HPDE6-E6E7 (cell line): ENCODE data around the gene NOL9.

Experiments used
- DNase-seq: peaks from one replicate; pipeline ENCODE4 v3.0.0; 2011; ENCODE audit warnings: missing footprints; ENCODE audit errors: extremely low spot score

Gene NOL9

DNA sequence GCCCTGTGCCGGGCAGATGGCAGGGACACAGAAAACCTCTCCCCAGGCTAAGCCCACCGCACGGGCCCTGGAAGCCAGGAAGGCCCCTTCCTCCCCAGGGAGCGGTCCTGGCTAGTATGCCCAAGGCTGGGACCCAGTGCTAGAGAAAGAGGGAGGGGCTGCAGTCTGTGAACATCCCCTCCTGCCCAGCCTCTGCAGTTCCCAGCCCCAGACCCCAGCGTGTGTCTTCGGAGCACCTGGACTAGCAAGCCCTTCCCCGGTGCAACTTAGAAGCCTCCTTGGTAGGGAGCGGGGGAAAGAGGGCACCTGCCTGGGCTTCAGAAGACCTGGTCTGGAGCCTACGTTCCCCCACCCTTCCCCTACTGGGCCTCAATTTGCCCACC is 64.9 kb downstream of the NOL9 start:
- no peak for DNase-seq

- DNase-seq: peak; percentile 89
Observed at GRCh38 chr1:6488602-6489382, 65.5 kb downstream of the NOL9 start.

GRCh38 chr1:6487804-6488484 is 66.4 kb downstream of the NOL9 start:
- DNase-seq: no peak

DNA sequence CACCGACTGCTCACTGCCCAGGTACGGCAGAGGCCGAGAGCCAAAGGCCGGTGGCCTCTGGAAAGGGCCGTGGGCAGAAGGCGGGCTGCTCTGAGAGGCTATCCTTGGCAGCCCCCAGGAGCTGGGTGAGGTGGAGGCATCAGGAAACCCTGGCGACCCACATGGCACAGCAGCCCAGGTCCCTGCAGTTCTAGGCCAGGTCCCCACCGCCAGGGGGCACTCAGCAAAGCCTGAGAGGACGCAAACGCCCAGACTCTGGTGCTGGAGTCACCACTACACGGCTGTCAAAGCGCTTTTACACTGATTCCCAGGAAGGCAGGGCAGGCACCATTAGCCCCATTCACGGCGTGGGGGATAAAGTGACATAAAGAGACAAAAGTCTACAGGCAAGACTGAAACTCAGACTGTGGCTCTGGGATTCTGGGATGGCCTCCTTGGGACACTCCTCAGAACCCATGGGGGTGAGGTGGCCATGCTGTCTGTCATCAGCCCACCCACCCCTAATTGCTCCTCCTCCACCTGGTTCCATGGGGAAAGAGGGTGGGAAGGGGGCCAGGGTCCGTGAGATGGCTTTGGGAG is 67.8 kb downstream of the NOL9 start:
- DNase-seq: peak; percentile 75

GRCh38 chr1:6485168-6486101 is 68.9 kb downstream of the NOL9 start:
- no peak for DNase-seq

GRCh38 chr1:6484826-6485167 is 69.5 kb downstream of the NOL9 start:
- DNase-seq: no peak

DNA sequence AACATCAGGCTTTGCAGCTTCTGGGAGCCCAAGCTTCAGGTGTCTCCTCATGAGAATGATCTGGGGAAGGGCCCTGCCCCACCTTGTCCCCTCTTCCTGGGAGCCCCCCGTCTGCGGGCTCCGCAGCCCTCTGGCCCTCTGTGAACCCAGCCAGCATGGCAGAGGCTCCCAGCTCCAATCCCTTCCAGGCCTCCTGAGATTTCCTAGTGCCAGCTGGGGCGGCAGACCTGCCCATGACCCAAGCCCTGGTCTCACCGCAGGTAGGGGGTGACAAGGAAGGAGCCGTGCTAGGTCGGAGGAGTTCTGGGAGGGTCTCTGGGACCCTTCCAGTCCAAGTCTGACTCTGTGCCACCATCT is 70.6 kb downstream of the NOL9 start:
- no peak for DNase-seq

GRCh38 chr1:6483017-6483760 is 71.1 kb downstream of the NOL9 start:
- DNase-seq: no peak

- DNase-seq: no peak
Observed at GRCh38 chr1:6481820-6482219, 72.5 kb downstream of the NOL9 start.

GRCh38 chr1:6477039-6477820 is 77.1 kb downstream of the NOL9 start:
- no peak for DNase-seq

GRCh38 chr1:6476483-6476882 is 77.8 kb downstream of the NOL9 start:
- no peak for DNase-seq

GRCh38 chr1:6475381-6476133 is 78.8 kb downstream of the NOL9 start:
- DNase-seq: peak; percentile 70

GRCh38 chr1:6474815-6475282 is 79.5 kb downstream of the NOL9 start:
- no peak for DNase-seq

GRCh38 chr1:6473974-6474814 is 80.1 kb downstream of the NOL9 start:
- DNase-seq: no peak

DNA sequence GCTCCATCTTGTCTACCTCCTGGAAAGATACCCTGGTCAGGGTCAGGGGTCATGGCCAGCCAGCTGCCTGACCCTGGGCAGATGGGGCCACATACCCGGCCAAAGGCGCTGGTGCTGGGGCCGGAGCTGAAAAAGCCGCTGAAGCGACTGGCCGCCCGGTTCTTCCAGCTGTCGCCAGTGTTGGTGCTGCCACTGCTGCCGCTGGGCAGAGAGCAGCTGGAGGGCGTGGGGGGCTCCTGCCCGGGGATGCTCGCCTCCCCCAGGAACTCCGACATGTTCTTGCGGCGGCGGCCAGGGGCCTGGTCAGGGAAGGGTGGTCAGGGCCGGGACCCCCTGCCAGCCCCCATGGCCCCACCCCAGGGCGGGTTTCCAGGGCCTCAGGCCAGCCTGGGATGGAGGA is 81.2 kb downstream of the NOL9 start:
- DNase-seq: no peak

GRCh38 chr1:6472391-6472790 is 81.9 kb downstream of the NOL9 start:
- DNase-seq: no peak

DNA sequence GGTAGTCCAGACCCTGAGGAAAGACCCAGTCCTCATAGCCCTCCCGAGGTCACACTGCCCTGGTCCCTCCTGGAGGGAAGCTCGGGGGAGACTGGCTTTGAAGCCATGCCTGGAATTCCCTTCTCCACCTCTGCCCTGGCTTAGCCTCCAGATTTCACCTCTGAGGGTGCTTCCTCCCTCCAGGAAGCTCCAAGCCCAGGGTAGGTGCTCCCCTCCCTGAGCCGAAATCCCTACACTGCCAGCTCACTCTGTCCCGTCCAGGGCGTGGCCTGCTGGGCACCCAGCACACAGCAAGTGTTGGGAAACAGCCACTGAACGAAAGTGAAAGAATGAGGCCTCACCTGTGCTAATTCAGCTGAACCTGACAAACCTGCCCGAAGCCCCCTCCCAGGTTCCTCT is 82.3 kb downstream of the NOL9 start:
- DNase-seq: peak; percentile 78
